IgD-negative memory B cell (primary cell): Measurements from ENCODE around the gene ING5. TPM values are rescaled to one million over a fixed set of nuclear protein-coding genes. Genes with fewer than 3 reads are reported as not detected.
A peak's percentile ranks its signal among the peaks of the same experiment; 100 is the strongest.

Experiments
- H3K27ac Mint-ChIP-seq, 3 donors: one replicate each; pipeline ENCODE4 v1.8.0; 2020 to 2022; ENCODE audit warnings: mild to moderate bottlenecking in 3 of 3, mixed read lengths in 3 of 3, moderate library complexity in 1 of 3
- H3K27me3 Mint-ChIP-seq: one replicate; pipeline ENCODE4 v1.8.0; 2021; ENCODE audit warnings: mixed read lengths
- H3K36me3 Mint-ChIP-seq: one replicate; pipeline ENCODE4 v1.8.0; 2020; ENCODE audit warnings: mild to moderate bottlenecking, mixed read lengths
- H3K4me1 Mint-ChIP-seq, 3 donors: one replicate each; pipeline ENCODE4 v1.8.0; 2020 to 2022; ENCODE audit warnings: mixed read lengths in 3 of 3, mild to moderate bottlenecking in 1 of 3
- H3K4me3 Mint-ChIP-seq, 4 donors: one replicate each; pipeline ENCODE4 v1.8.0; 2020 to 2022; ENCODE audit warnings: mild to moderate bottlenecking in 4 of 4, mixed read lengths in 4 of 4, moderate library complexity in 3 of 4
- H3K9me3 Mint-ChIP-seq, 3 donors: one replicate each; pipeline ENCODE4 v1.8.0; 2020 to 2021; ENCODE audit warnings: mixed read lengths in 3 of 3, mild to moderate bottlenecking in 1 of 3
- polyA plus RNA-seq: library from polyadenylated mRNA; unstranded; fragments of 300-500 nt; fragmentation: Illumina TruSeq; gene quantifications from one replicate; pipeline ENCODE4 v1.2.3, GENCODE V29; 2021

Gene ING5
- polyA plus RNA-seq, 1 donor from 2014 or later, result 34.0 TPM

DNA sequence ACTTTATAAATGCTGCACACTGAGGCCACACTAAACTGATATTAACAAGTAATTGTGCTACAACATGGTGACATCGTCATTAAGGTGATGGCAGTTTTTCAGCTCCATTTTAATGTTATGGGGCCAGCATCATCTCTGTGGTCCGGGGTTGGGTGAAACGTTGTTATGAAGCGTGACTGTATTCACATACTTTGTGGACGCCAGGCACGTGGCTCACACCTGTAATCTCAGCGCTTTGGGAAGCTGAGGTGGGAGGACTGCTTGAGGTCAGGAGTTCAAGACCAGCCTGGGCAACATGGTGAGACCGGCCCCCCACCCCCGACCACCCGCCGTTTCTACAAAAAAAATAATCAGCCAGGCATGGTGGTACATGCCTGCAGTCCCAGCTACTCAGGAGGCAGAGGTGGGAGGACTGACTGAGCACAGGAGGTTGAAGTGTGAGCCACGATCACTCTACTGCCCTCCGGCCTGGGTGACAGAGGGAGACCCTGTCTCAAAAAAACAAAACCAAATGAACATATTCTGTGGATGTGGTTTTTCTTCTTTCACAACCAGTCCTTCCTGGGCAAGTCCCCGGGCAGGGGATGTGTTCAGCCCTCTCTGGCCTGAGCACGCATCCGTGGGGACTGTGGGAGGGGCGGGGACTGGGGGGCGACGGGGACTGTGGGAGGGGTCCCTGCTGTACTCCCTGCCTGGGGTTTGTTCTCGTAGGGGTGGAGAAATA is 61.9 kb downstream of the ING5 start:
- H3K36me3 Mint-ChIP-seq, result peaks cover 9% of the 10 kb centered on the region
- H3K27ac Mint-ChIP-seq, result peak overlapping the region in 2 of 3 donors; percentile 60
- no peaks in the 10 kb centered on the region for H3K27me3 Mint-ChIP-seq
- no peak overlapping the region for H3K4me3 Mint-ChIP-seq
- H3K9me3 Mint-ChIP-seq, result peaks cover 0 to 4% (median 0%) of the 10 kb centered on the region in 3 donors
- H3K4me1 Mint-ChIP-seq, result peaks cover 4 to 11% (median 8%) of the 10 kb centered on the region in 3 donors

DNA sequence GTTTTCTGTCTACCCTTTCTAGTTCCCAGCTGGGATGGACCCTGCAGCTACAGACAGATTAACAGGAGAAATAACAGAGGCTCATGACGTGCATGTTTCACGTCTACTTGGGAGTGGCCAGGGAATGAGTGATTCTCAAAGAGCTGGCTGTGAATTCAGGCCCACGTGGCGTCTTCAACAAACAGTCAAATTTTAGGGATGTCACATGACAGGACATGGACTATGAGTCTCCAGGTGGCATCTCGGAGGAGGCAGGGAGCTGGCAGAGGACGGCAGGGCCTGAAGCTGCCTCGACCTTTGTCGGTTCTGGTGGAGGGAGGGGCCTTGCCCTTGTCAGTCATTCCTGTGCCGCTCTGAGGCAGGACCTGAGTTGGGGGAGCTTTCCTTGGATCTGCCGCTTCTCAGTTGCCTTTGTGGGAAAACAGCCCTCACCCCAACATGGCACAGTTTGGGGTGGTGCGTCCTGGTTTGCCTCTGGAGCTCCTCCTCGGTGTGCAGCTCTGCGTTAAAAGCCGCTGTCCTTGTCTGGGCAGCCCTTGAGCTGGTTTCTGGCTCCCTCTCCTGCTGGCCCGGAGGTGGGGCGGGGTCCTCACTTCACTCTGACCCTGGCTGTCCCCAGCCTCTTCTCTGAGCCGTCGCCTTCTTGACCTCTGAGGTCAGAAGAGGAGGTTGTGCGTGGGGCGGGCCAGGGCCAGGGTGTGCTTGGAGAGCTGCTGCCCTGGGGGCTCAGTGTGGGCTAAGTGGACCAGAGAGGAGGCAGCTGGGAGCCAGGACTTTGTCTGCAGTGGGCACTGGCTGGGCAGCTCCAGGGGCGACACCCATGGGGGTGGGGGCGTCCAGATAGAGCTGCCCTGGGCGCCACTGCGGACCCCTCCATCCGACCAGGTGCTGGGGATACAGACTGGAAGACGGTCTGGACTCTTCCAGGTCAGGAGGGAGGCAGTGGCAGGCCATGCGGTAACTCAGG is 62.7 kb downstream of the ING5 start:
- Mint-ChIP-seq H3K27me3 (no peaks in the 10 kb centered on the region), H3K4me3 (no peak overlapping the region), H3K36me3 (peaks cover 6% of the 10 kb centered on the region), H3K27ac (peak overlapping the region in 1 of 3 donors; percentile 50), H3K4me1 (peaks cover 4 to 11% (median 8%) of the 10 kb centered on the region in 3 donors), H3K9me3 (peaks cover 0 to 4% (median 0%) of the 10 kb centered on the region in 3 donors)

DNA sequence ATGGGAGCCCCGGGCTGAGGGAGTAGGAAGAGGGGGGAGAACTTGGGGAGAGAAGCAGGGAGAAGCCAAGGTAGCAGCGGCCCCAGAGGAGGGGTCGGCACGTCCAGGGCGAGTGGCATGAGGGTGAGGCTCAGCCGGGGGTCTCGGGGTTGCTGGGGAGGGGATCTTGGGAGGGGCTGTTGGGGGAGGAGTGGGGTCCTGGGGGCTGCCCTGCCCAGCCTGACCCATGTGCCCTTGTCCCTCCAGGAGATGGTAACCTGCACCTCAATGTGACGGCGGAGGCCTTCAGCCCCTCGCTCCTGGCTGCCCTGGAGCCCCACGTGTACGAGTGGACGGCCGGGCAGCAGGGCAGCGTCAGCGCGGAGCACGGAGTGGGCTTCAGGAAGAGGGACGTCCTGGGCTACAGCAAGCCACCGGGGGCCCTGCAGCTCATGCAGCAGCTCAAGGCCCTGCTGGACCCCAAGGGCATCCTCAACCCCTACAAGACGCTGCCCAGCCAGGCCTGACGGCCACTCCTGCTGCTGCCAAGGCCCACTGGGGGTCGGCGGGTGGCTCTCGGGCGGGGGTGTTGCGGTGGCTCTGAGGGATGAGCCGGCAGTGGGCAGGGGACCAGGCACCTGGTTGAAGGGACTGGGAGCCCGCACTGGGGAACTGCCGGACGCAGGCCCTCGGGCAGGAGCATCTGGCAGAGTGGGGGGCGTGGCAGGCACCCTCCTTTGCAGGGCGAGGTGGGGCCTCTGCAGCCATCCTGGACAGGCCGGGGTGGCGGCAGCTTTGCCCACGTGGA is 65.8 kb downstream of the ING5 start:
- no peaks in the 10 kb centered on the region for H3K36me3 Mint-ChIP-seq
- H3K9me3 Mint-ChIP-seq, result no peaks in the 10 kb centered on the region
- no peaks in the 10 kb centered on the region for H3K27me3 Mint-ChIP-seq
- no peak overlapping the region for H3K4me3 Mint-ChIP-seq
- peaks cover 6 to 11% (median 9%) of the 10 kb centered on the region in 3 donors for H3K4me1 Mint-ChIP-seq
- H3K27ac Mint-ChIP-seq, result no peak overlapping the region

DNA sequence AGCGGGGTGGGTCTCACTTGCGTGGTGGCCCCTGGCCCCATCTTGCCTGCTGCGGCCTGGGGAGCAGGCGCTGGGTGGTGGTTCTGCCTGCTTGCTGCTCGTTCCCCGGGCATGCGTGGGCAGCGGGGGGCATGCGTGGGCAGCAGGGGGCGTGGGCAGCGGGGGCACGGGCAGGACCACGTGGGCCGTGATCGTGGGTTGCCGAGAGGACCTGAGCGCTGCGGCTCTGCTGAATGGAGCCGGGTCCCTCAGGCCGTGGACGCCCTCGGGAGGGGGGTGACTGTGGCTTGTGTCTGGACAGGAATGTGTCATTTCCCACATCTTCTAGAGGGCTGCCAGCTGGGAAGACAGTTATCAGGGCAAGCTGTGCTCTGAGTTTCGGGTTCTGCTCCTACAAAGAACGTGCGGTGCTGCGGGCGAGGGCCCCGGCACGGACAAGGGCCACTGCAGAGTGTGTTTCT is 66.4 kb downstream of the ING5 start:
- Mint-ChIP-seq H3K27ac (peak overlapping the region in 1 of 3 donors; percentile 21), H3K36me3 (no peaks in the 10 kb centered on the region), H3K27me3 (no peaks in the 10 kb centered on the region), H3K4me3 (no peak overlapping the region), H3K9me3 (no peaks in the 10 kb centered on the region), H3K4me1 (peaks cover 6 to 9% (median 8%) of the 10 kb centered on the region in 3 donors)

DNA sequence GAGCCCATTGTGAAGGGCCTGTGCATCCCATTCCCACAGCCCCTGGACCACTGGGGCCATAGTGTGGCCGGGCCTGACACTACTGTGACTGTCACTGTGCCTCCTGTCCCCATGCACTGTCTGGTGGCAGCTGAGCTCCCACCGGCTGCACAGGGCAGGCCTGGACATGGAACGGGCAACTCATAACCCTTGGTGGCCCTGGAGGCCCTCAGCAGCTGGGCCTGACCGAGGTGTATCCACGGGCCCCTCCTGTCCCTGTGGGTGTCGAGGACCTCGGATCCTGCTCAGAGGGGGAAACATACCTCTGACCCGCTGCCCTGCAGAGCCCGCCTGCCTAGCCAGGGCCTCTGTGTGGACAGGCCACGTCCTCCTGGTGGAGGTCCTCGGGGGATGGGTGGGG is 67.0 kb downstream of the ING5 start:
- H3K27me3 Mint-ChIP-seq, result no peaks in the 10 kb centered on the region
- H3K27ac Mint-ChIP-seq, result no peak overlapping the region
- no peak overlapping the region for H3K4me3 Mint-ChIP-seq
- peaks cover 6 to 8% (median 7%) of the 10 kb centered on the region in 3 donors for H3K4me1 Mint-ChIP-seq
- no peaks in the 10 kb centered on the region for H3K9me3 Mint-ChIP-seq
- H3K36me3 Mint-ChIP-seq, result no peaks in the 10 kb centered on the region

DNA sequence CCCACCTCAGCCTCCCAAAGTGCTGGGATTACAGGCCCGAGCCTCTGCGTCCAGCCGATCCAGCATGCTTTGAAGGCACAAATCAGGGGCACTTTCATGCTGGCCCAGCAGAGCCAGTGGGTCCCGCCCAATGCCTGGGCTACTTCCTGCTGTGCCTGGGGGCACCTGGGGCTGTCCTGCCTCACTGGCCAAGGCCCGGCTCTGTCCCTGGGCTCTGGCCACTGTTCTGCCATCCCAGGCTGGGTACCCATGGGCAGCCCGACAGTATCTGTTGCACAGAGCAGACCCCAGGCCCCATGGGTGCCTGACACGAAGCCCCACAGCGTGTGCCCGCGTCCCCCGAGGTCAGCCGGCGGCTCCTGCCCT is 68.0 kb downstream of the ING5 start:
- H3K4me1 Mint-ChIP-seq, result peaks cover 6 to 8% (median 7%) of the 10 kb centered on the region in 3 donors
- no peaks in the 10 kb centered on the region for H3K9me3 Mint-ChIP-seq
- no peak overlapping the region for H3K27ac Mint-ChIP-seq

DNA sequence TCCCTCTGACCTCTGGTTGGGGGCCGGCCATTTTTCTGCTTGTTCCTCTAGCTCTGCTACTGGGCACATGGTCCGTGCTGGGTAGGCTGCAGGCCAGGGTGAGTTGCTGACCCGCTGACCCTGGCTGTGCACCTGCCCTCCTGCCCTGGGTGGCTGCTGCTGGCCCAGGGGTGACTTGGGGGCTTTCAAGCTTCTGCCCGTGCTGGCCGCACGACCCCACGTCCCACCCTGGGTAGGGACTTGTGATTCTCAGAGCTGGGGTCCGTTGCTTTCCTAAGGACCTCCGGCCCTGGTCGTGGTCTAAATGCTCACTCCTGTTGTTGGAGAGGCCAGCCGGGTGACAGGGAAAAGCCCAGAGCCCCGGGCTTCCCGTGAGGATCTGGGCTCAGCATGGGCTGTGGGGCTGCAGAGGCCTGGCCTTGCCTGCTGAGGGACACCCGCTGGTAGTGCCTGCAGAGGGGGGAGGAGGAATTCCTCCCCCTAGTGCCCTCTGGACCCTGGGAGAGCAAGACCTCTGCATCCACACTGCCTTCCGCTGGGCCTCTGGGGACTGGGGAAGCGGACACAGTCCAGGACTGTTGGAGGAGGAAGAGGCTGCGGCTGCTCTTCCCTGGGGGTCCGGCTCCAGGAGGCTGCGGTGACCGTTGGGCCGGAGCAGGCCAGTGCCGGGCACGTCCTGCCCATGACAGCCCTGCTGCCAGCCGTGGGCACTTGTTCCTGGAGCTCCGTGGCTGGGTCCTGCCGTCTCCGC is 68.5 kb downstream of the ING5 start:
- peaks cover 6 to 8% (median 7%) of the 10 kb centered on the region in 3 donors for H3K4me1 Mint-ChIP-seq
- H3K9me3 Mint-ChIP-seq, result no peaks in the 10 kb centered on the region
- peak overlapping the region in 1 of 3 donors; percentile 25 for H3K27ac Mint-ChIP-seq
- no peak overlapping the region for H3K4me3 Mint-ChIP-seq
- H3K36me3 Mint-ChIP-seq, result no peaks in the 10 kb centered on the region
- no peaks in the 10 kb centered on the region for H3K27me3 Mint-ChIP-seq

More for the DNA sequence above, 68.0 kb downstream of the ING5 start:
- H3K36me3 Mint-ChIP-seq, result no peaks in the 10 kb centered on the region
- no peaks in the 10 kb centered on the region for H3K27me3 Mint-ChIP-seq
- H3K4me3 Mint-ChIP-seq, result no peak overlapping the region

DNA sequence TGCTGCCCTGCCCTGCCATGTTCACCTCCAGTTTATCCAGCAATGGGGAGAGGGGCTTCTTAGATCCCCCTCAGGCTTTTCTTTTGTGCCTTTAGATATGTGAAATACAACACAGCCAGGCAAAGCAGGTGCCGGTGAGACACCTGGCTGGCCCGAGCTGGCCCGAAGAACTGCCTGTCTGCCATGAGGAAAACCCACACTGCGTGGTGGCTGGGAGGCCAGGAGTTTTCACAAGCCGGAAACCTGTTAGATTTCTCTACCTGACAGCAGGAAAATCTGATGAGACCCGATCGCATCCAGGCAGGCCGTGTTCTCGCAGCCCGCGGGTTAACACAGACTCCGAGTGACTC is 69.1 kb downstream of the ING5 start:
- Mint-ChIP-seq H3K27ac (peak overlapping the region in 1 of 3 donors; percentile 25), H3K4me1 (peaks cover 6 to 8% (median 7%) of the 10 kb centered on the region in 3 donors), H3K27me3 (no peaks in the 10 kb centered on the region), H3K9me3 (no peaks in the 10 kb centered on the region), H3K4me3 (peak overlapping the region in 1 of 4 donors; percentile 12), H3K36me3 (no peaks in the 10 kb centered on the region)

DNA sequence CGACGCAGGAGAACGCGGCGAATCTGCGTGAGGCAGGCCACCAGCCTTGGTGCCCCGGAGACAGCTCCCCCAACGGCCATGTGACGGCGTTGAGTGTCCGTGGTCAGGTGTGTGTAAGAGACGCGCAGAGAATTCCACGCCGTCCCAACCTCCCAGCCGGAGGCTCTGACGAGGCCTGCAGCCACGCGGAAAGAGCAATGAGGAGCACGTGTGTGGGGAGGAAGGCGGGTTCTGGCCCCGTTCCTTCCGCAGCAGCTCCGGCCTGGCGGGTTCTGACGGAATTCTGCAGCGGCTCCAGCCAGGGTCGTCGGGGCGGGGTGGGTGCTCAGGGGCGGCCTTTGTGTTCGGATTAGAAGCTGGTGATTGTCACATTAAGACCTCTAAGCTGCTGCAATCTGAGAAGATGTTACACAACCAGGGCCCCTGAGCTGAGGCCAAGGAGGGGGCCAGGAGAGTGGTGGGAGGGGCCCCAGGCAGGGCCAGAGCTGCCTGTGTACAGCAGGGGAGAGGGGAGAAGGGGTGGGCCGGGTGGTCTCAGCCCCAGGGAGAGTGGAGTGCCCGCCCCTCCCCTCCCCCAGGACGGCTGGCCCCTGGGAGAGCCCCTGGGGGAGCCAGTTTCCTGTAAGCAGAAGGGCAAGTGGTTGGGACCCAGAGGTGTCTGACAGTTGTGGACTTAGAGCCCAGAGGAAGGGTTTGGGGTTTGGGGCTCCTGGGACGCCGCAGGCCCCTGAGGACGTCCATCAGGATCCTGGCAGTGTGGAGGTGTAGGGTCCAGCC is 69.6 kb downstream of the ING5 start:
- no peaks in the 10 kb centered on the region for H3K27me3 Mint-ChIP-seq
- H3K36me3 Mint-ChIP-seq, result no peaks in the 10 kb centered on the region
- peaks cover 6 to 8% (median 7%) of the 10 kb centered on the region in 3 donors for H3K4me1 Mint-ChIP-seq
- peak overlapping the region; percentile 21 to 94 (median 65) for H3K4me3 Mint-ChIP-seq
- peak overlapping the region; percentile 18 to 92 (median 73) for H3K27ac Mint-ChIP-seq
- no peaks in the 10 kb centered on the region for H3K9me3 Mint-ChIP-seq

DNA sequence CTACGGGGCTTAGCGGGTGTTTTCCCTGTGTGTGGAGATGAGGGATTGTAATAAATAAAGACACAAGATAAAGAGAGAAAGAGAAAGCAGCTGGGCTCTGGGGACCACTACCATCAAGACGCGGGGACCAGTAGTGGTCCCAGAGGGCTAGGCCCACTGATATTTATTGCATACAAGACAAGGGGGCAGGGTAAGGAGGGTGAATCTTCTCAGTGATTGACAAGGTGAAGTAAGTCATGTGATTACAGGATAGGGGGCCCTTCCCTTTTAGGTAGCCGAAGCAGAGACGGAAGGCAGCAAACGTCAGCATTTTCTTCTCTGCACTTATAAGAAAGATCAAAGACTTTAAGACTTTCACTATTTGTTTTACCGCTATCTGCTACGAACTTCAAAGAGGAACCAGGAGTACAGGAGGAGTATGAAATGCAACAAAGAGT is 70.2 kb downstream of the ING5 start:
- peak overlapping the region; percentile 18 to 92 (median 73) for H3K27ac Mint-ChIP-seq
- peaks cover 6 to 8% (median 7%) of the 10 kb centered on the region in 3 donors for H3K4me1 Mint-ChIP-seq
- peak overlapping the region; percentile 21 to 94 (median 65) for H3K4me3 Mint-ChIP-seq
- no peaks in the 10 kb centered on the region for H3K36me3 Mint-ChIP-seq
- H3K27me3 Mint-ChIP-seq, result no peaks in the 10 kb centered on the region
- H3K9me3 Mint-ChIP-seq, result no peaks in the 10 kb centered on the region

DNA sequence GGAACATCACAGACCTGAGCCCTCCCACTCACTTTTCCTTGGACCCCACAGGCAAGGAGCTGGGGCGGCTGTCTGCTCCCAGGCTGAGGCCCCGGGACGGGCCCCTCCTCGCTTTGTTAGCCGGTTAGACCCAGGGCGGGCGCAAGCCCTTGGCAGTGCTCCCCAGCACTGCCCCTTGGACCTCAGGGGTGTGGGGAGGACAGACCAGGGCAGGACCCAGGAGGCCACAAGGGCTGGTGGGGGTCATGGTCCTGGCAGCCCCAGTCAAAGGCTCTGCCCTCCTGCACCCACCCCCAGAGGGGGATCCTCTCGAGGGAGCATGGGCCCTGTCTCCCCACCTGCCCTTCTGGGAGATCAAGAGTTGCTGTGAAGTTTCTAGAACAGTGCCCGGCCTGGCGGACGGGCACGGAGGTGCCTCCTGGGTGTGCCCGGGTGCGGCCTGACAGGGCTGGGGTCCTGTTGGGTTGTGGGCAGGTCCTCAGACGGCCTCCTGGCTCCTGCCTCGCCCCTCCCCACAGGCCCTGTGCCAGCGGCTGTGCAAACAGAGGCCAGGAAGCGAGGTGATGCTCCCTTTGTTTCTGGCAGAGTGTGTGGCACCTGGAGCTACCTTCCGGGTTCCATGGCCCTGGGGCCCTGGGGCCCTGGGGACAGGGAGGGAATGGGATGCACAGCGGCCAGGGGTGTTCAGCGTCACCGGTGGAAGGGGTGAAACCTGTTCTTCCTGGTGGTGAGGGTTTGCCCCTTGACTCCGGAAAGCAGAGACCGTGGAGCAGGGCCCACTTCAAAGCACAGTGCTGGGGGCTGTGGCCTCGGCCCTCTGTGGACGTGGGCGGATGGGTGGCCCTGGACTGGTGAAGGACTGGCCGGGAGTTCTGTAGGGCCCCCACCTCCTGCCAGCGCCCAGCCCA is 71.9 kb downstream of the ING5 start:
- Mint-ChIP-seq H3K9me3 (no peaks in the 10 kb centered on the region), H3K4me3 (no peak overlapping the region), H3K27me3 (no peaks in the 10 kb centered on the region), H3K36me3 (no peaks in the 10 kb centered on the region), H3K4me1 (peaks cover 6 to 8% (median 7%) of the 10 kb centered on the region in 3 donors), H3K27ac (no peak overlapping the region)

DNA sequence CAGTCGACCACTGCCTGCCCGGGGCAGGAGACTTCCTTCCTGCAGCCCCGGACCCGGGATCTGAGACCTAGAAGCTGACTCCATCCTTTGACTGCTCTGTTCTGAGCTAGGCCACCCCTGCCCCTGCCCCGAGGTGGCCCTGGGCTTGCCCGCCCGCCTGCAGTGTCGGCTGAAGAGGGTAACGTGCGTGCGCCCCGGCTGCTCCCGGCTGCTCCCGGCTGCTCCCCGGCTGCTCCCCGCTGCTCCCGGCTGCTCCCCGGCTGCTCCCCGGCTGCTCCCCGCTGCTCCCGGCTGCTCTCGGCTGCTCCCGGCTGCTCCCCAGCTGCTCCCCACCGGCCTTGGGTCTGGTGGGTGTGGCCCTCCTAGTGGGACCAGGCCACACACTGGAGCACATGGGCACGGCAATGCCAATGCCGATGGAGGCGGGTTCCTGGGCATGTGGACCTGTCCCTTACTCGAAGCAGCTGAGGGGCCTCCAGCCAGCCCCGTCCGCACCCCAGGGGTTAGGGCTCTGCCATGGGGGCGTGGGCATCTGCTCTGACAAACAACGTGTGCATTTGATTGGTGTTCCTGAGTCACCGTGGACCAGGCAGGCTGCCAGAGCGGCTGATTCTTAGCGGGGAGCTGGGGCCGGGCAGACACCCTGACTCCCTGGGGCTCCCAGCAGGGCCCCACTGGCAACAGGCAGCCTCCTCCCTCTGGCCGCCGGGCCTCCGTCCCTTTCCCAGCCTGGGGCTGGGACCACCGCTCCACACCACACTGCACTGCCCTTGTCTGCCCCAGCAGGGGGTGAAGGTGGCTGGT is 72.8 kb downstream of the ING5 start:
- H3K4me3 Mint-ChIP-seq, result no peak overlapping the region
- H3K36me3 Mint-ChIP-seq, result no peaks in the 10 kb centered on the region
- H3K27me3 Mint-ChIP-seq, result no peaks in the 10 kb centered on the region
- H3K27ac Mint-ChIP-seq, result no peak overlapping the region
- H3K9me3 Mint-ChIP-seq, result no peaks in the 10 kb centered on the region
- peaks cover 6 to 8% (median 7%) of the 10 kb centered on the region in 3 donors for H3K4me1 Mint-ChIP-seq
